Left kidney (tissue), 8 donors: ENCODE measurements around the gene DNAJB1. TPM values are rescaled to one million over a fixed set of nuclear protein-coding genes. Genes with fewer than 3 reads are reported as not detected.
"Not testable (repeated sequence)": the region's sequence is repeated elsewhere in the genome, so short reads cannot be mapped to it uniquely, and the experiment has no call there.

Experiments
- DNase-seq: peaks from one replicate; pipeline ENCODE4 v3.0.0-alpha.2; 2013
- long read RNA-seq, 8 donors: transcript quantifications; one replicate each; lab custom pipeline, GENCODE V29; 2026
- polyA plus RNA-seq: library from polyadenylated mRNA; unstranded; fragments of 120-200 nt; gene quantifications from one replicate; pipeline ENCODE4 v1.2.1, GENCODE V29; 2013; ENCODE audit not compliant: insufficient read length

The DNAJB1 gene
- polyA plus RNA-seq: 87.5 TPM
- long read RNA-seq, donor 1, transcript DNAJB1-201 (3 exons, 2,264 nt): major isoform, 61 of 110 reads
- long read RNA-seq, donor 1, partial matches to known transcripts: 45 of 110 reads
- long read RNA-seq, donor 1, other reads (novel, unspliced or antisense): 0 of 110 reads
- long read RNA-seq, donor 2, transcript DNAJB1-201 (3 exons, 2,264 nt): major isoform, 49 of 78 reads
- long read RNA-seq, donor 2, partial matches to known transcripts: 27 of 78 reads
- long read RNA-seq, donor 2, other reads (novel, unspliced or antisense): 0 of 78 reads
- long read RNA-seq, donor 3, transcript DNAJB1-201 (3 exons, 2,264 nt): major isoform, 36 of 169 reads
- long read RNA-seq, donor 3, partial matches to known transcripts: 65 of 169 reads
- long read RNA-seq, donor 3, other reads (novel, unspliced or antisense): 65 of 169 reads
- long read RNA-seq, donor 4, partial matches to known transcripts: 12 of 13 reads
- long read RNA-seq, donor 4, other reads (novel, unspliced or antisense): 0 of 13 reads
- long read RNA-seq, donor 5, transcript DNAJB1-201 (3 exons, 2,264 nt): major isoform, 77 of 103 reads
- long read RNA-seq, donor 5, partial matches to known transcripts: 22 of 103 reads
- long read RNA-seq, donor 5, other reads (novel, unspliced or antisense): 0 of 103 reads
- long read RNA-seq, donor 6, transcript DNAJB1-201 (3 exons, 2,264 nt): major isoform, 44 of 94 reads
- long read RNA-seq, donor 6, partial matches to known transcripts: 48 of 94 reads
- long read RNA-seq, donor 6, other reads (novel, unspliced or antisense): 0 of 94 reads
- long read RNA-seq, donor 7, transcript DNAJB1-201 (3 exons, 2,264 nt): major isoform, 53 of 93 reads
- long read RNA-seq, donor 7, partial matches to known transcripts: 33 of 93 reads
- long read RNA-seq, donor 7, other reads (novel, unspliced or antisense): 0 of 93 reads
- long read RNA-seq, donor 8, transcript DNAJB1-201 (3 exons, 2,264 nt): major isoform, 29 of 38 reads
- long read RNA-seq, donor 8, partial matches to known transcripts: 9 of 38 reads
- long read RNA-seq, donor 8, other reads (novel, unspliced or antisense): 0 of 38 reads

DNA sequence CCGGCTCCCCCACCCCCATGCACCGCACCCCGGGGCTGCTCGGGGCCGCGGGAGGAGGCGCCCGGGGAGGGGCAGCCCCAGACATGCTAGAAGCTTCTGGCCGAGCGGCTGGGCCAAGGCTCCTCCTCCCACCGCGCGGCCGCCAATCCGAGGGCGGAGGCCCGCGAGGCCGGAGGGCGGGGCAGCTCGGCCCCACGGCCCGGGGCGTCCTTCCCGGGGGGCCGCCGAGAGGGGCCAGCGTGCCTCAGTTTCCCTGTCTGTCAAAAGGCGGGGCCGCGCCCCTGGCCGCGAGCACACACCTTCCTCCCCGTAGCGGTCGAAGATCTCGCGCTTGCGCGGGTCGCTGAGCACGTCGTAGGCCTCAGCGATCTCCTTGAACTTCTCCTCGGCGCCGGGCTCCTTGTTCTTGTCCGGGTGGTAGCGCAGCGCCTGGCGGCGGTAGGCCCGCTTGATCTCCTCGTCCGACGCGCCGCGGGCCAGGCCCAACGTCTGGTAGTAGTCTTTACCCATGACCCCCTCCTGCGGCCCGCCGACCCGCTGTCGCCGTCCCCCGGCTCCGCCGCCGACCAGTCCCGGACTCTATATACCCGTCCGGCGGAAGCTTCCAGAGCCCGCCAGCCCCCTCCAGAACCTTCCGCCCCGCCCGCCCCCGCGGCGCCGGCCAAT is at the start of gene DNAJB1:
DNAJB1 (minus strand) TSS at position 558 of the 666 bp plus-strand sequence; CDS start at position 510, 48 bp downstream.
- DNase-seq: peak; percentile 70

DNA sequence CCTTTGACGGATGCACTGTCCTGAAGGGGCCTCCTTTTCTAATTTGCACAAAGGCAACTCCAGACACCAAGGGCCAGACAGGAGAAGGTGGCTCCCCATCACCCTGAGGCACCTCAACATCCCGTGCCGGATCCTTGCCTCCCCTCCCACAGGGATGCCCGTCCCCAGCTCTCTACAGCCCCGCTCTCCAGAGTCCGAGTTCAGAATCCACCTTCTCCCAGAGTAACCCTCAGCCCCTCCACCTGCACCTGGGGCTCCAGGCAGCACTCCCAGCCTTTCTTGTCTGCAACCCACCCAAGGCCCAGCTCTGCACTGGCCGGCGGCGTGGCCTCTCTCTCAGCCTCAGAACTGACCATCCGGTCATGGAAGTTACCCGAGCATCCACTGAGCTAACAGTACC is 48.9 kb upstream of the DNAJB1 start:
- no peak for DNase-seq

DNA sequence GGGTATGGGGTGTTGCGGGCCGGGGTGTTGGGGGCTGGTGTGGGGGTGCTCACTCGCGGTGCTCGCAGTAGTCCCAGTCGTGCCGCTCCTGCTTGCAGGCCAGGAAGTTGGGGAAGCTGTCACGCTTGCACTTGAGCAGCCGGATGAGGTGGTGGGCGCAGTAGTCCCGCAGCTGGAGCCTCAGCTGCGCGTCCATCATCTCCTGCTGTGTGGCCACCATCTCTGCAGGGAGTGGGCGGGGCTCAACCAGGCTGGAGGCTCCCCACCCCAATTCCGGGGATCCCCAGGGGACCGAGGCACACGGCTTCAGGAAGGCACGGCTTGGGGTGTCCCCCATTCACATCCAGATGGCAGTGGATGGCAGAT is 48.5 kb upstream of the DNAJB1 start:
- no peak for DNase-seq

DNA sequence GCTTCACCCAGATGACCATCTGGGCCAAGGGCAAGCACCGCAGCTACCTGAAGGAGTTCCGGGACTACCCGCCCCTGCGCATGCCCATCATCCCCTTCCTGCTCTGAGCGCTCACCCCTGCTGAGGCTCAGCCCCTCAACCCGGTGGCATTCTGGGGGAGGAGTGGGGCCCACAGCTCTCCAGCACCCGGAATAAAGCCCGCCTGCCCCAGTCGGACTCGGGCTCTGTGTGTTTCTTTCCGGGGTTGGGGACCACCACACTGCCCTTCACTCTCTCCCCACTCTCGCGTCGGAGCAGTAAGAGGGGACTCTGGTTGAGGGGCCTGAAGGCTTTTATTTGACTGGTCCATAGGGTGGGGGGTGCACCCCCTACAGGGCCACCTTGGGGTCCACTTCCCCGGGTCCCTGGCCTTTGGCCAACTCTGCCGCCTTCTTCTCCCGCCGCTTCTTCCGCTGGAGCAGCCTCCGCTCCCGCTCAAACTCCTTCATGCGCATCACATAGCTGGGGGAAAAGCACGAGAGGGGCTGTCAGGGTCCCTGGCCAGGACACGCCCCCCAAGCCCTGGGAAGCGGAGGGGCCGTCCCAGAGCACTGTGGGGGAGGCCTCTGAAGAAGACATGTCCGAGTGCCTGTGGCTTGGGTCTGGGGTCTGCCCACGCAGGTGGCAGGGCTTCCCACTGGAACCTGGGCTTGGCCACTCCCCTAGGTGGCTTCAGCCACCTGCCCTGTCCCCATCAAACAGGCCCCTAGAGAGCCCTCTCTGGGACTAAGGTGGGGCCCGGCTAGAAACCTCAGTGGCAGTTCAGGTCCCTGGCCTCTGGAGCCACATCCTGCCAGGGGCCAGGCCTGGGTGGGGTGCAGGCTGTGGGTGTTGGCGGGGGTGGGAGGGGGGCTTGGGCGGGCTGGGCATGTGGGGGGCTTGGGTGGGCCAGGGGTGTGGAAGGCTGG is 47.8 kb upstream of the DNAJB1 start:
- no peak for DNase-seq

DNA sequence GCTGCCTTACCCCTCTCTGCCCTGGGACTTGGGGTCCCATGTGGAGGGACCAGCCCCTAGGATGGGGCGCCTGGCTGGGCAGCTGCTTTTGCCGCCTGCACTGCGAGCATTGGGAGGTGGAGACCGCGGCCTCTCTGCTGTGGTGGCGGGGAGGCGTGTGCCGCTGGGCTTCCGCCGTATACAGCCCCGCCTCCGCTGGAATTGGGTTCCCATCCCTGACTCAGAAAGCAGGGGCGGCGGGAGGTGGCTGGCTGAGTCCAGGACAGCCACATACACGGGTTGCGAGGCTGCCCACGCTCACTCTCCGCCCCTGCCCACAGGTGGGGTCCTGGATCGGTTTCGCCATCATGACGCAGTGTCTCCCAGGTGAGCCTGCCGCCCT is 47.1 kb upstream of the DNAJB1 start:
- DNase-seq: no peak

DNA sequence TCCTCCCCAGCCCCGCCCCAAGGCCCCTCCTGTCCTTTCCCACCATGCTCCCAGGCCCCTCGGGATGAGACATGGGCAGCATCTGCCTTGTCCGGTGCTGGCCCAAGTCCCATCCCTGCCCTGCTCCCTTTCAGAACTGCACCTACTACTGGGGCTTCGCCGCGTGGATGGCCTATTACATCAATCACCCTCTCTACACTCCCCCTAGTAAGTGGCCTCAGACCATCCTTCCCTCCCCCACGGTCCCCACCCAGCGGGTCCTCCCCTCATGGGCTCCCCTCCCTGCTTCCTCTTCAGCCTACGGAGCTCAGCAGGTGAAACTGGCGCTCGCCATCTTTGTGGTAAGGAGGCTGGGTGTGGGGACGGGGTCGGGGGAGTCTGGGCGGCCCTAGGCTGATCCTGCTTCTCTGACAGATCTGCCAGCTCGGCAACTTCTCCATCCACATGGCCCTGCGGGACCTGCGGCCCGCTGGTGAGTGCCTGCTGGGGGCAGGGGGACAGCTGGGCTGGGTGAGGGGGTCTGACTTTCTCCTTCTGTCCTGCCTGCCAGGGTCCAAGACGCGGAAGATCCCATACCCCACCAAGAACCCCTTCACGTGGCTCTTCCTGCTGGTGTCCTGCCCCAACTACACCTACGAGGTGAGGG is 46.6 kb upstream of the DNAJB1 start:
- DNase-seq: not testable (repeated sequence)

DNA sequence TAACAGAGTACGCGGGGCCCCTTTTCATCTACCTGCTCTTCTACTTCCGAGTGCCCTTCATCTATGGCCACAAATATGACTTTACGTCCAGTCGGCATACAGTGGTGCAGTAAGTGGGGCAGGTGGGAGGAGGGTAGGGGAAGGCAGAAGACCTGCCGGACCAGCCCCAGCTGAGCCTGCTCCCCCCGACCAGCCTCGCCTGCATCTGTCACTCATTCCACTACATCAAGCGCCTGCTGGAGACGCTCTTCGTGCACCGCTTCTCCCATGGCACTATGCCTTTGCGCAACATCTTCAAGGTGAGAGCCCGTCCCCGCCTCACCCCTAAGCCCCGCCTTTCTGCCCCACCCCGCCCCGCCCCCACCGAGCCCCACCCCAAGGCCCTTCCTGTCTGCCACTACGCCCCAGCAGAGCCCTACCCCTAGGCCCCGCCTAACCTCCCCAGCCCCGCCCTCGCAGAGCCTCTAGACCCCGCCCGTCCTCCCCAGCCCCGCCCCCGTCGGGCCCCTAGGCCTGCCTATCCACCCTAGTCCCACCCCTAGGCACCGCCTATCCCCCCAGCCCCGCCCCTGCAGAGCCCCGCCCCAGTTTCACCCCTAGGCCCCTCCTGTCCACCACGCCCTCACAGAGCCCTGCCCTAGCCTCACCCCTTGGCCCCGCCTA is 45.9 kb upstream of the DNAJB1 start:
- no peak for DNase-seq

DNA sequence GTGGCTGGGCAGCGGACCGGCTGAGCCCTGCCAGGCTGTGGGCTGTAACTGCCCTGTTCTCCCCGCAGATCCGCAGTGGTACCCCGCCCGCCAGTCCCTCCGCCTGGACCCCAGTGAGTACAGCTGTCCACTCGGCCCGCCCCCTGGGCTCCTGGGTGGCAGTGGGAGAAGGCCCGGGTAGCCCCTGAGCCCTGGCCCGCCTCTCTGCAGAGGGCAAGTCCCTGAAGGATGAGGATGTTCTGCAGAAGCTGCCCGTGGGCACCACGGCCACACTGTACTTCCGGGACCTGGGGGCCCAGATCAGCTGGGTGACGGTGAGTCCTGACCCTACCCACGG is 45.4 kb upstream of the DNAJB1 start:
- DNase-seq: no peak

DNA sequence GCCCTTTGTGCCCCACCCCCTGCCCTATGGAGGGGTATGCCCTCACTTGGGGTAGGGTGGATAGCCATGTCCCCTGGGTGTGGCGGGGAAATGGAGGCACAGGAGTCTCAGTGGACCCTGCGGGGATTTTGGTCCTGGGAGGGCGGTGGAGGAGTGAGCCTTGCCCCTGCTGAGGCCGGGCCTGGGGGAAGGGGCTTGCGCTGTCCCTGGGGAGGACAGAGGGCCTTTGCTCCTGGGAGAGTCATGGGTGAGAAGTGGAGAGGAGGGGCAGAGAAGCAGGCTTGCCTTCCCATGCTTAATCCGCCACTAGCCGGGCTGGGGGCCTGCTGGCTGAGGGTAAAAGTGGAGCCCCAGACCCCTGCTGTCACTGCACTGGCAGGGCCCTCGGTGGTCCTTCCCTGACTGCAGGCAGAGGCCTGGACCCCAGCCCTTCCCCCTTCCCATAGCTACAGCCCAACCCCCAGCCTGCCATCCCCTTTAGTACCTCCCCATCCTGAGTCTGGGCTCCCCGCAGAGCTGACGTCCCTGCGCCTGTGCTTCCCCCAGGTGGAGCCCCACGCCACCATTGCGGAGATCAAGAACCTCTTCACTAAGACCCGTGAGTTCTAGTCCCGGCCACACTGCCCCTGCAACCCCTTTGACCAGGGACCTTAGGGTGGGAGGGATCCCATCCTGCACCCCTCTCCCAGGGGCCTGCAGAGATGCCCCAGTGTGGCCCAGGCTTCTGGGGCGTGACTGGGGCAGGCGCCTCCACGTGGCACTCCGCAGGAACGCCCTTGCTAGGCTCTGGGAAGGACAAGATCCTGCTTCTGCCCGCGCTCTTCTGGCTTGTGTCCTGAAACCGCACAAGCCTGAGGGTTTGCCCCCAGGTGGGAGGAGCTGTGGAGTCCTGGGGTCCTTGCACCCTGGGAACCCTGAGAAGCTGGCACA is 44.7 kb upstream of the DNAJB1 start:
- no peak for DNase-seq

DNA sequence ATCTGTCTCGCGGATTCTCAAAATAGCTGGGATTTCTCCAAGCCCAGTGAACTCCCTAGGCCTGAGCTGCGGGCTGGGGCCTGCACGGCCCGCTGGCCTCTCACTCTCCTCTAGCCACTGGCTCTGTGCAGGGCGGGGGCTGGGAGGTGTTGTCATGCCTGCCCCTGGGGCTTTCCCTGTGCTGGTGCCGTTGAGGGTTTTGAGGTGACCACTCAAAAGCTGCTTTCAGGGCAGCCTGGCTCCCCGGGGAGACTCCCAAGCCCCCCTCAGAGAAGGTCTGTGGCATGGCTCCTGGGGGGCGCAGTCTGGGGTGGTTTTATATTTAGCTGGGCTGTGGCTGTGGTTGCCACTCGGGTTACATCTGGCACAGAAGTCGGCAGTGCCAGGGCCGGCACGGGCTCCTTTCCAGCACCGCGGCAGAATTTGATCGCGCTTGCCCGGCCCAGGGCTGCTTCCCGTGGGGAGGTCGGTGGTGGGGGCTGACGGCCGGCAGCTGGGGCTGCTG is 43.7 kb upstream of the DNAJB1 start:
- DNase-seq: no peak

DNA sequence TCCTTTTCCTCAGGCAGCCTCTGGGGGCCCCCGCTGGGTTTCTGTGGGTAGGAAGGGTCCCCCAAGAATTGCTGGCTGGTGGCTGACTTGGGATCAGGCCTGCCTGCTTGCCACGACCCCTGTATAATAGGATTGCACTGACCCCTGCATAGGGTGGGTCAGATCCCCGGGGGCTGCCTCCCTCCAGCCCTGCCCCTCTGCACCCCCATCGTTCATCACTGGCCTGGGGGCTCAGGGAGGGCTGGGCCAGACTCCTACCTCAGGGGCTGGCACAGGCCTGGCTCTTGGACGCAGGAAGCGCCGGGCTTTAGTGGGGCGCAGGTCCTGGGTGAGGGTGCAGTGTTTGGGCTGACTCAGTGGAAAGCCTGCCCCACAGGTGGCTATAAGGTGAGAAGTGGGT is 43.1 kb upstream of the DNAJB1 start:
- no peak for DNase-seq

DNA sequence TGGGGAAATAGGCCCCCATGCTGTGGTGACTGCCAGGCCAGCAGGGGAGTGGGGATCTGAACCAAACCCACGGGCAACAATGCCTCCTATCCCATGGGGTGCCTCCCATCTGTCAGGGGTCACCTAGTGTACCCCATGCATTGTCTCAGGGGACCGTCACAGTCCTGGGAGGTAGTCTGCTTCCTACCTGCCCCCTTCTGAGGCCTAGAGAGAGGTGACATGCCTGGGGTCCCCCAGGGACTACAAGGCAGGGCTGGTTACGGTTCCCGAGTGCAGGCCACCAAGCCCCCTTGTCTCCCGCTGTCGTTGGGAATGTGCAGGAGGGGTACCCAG is 42.5 kb upstream of the DNAJB1 start:
- DNase-seq: no peak

DNA sequence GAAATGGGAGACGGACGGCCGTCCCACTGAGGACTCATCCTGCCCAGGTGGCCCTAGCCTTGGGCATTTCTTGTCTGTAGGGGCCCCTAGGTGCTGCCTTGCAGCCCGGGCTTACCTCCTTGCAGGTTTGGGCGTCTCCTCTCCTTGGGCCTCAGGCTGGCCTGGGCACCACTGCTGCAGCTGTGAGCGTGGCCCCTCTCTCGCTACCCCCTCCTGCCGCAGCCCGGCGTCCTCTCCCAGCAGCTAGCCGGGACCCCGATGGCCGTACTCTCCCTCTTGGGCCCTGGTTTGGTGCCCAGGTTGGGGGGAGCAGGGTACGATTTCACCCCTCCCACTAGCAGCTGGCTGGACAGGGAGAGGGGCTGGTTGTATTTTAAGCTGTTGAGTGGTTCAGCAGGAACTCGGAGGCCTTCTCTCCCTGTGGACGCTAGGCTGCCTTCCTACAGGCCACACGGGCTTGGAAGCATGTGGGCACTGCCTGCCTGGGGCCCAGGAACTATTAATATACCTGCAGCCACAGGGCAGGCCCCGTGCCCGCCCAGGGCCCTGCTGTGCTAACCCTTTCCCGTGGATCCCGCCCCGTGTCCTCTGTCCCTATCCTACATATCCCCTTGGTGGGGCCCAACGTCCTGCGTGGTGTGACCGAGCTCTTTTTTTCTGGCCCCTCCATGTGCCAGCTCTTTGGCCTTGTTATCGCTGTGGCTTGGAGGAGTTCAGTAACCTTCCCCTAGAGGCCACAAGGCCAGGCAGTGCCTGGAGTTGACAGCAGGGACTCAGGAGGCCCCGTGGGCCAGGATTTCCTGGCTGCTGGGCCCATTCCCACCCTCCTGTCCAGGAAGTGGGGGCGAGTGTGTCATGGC is 41.9 kb upstream of the DNAJB1 start:
- no peak for DNase-seq

DNA sequence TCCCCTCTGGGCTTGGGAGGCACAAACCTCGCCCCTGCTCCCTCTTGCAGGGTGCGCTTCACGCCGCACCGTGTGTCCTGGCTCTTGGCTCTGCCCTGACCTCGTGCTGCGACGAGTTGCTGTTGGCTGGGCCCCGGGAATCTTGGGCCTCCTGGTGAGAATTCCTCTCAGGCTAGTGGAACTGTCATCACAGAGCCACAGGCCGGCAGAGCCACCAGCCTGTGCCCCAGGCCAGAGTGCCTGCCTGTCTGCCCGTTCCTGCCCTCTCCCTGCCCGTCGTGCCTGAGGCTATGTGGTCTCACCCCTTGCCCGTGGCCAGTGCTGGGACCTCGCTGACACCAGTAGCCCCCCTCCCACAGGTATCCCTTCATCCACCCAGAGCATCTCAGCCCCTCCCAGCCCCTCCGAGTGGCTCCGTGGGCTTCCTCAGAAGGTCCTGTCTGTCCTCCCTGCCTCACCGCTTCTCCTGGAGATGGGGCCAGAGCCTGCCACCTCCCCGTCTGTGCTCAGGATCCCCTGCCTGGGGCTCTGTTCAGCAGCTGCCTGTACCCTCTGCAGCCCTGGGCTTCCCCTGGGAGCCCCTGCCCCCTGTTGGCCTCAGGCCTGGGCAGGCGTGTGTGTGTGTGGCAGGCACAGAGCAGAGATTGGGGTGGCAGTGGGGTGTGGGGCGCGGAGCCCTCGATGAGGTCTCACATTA is 40.3 kb upstream of the DNAJB1 start:
- no peak for DNase-seq

DNA sequence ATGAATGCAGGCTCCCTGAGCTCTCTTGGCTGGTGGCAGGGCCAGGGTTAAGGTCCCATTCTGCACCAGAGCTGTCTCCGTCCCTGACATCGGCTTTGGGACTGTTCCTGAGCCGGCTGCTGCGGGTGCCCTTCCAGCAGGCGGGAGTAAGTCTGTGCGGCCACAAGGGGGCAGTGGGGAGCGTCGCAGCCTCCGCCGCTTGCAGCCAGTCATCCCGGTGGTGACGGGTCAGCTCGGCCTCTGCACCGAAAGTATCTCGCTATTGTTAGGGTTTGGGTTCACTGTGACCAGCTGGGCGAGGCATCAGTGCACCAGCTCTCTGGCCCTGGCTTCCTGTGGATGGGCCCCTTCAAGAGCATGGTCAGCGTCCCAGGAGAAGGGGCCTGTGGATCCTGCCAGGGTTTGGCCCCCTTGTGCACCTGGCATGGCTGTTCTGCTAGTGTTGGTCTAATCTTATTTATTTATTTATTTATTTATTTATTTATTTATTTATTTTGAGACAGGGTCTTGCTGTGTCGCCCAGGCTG is 38.5 kb upstream of the DNAJB1 start:
- peak; percentile 40 for DNase-seq

DNA sequence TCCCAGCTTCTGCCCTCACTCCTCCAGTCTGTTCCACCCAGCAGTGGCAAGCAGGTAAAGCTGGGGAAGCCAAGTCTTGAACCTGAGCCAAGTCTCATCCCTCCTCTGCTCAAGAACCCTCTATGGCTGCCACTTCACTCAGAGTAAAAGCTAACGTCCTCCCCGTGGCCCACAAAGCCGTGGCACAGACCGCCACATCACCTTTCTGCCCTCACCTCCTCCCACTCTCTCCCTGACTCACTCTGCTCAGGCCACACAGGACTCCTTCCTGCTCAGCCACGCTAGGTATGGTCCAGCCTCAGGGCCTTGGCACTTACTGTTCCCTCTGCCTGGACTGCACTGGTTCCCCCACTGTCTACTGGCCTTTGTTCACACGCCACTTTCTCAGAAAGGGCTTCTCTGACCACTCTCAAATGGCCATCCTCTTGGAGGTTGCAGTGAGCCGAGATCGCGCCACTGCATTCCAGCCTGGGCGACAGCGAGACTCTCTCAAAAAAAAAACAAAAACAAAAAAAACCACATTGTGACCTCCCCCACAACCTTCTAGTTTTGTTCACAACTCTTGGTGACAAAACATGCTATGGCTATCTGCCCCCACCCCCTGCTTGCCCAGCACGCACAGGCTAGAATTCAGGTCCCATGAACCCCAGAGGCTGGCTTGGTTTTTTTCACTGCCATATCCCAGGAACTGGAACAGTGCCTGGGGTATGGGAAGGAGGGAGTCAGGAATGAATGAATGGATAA is 37.9 kb upstream of the DNAJB1 start:
- no peak for DNase-seq
